Activated naive CD8-positive, alpha-beta T cell (primary cell): ENCODE data around the gene UTP14A.

ENCODE experiments used
- H3K27ac Mint-ChIP-seq: one replicate; pipeline ENCODE4 v1.8.0; 2021; ENCODE audit warnings: mixed read lengths
- H3K27me3 Mint-ChIP-seq: one replicate; pipeline ENCODE4 v1.8.0; 2021; ENCODE audit warnings: mixed read lengths
- H3K36me3 Mint-ChIP-seq: one replicate; pipeline ENCODE4 v1.8.0; 2021; ENCODE audit warnings: mixed read lengths
- H3K4me1 Mint-ChIP-seq: one replicate; pipeline ENCODE4 v1.8.0; 2021; ENCODE audit warnings: low read depth, mixed read lengths
- H3K4me3 Mint-ChIP-seq: one replicate; pipeline ENCODE4 v1.8.0; 2021; ENCODE audit warnings: mild to moderate bottlenecking, mixed read lengths
- H3K9me3 Mint-ChIP-seq: one replicate; pipeline ENCODE4 v1.8.0; 2021; ENCODE audit warnings: low read depth, mixed read lengths

UTP14A gene

GRCh38 chrX:129932821-129933321 lies 26.9 kb downstream of the UTP14A start:
- Mint-ChIP-seq H3K4me3 (peak overlapping the region; percentile 20), H3K27ac (no peak overlapping the region), H3K36me3 (peaks cover 2% of the 10 kb centered on the region), H3K27me3 (no peaks in the 10 kb centered on the region), H3K4me1 (peaks cover 4% of the 10 kb centered on the region), H3K9me3 (no peaks in the 10 kb centered on the region)

- Mint-ChIP-seq H3K27me3 (no peaks in the 10 kb centered on the region), H3K27ac (no peak overlapping the region), H3K9me3 (no peaks in the 10 kb centered on the region), H3K4me1 (peaks cover 13% of the 10 kb centered on the region), H3K4me3 (peak overlapping the region; percentile 64), H3K36me3 (peaks cover 2% of the 10 kb centered on the region)
Measured at GRCh38 chrX:129933700-129934099, 27.7 kb downstream of the UTP14A start.

DNA sequence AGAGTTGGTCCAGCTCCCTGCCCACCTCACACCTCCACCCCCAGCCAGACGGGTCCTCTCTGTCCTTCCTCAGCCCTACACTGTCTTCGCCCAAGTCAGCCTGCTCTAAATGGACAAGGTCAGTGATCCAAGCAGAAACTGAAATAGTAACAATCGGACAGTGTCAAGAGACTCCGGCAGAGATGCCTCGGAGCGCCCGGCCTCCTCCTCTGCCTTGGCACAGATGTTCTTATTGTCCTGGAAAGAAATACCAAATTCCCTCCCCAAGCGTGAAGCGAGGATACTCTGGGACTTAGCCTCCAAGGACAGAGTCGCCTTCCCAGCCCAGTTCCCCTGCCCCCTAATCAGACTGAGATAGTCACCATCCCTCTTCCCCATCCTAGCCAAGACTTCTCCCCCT lies 28.5 kb downstream of the UTP14A start:
- Mint-ChIP-seq H3K4me1 (peaks cover 13% of the 10 kb centered on the region), H3K4me3 (peak overlapping the region; percentile 5), H3K27me3 (no peaks in the 10 kb centered on the region), H3K27ac (no peak overlapping the region), H3K36me3 (no peaks in the 10 kb centered on the region), H3K9me3 (no peaks in the 10 kb centered on the region)

- H3K9me3 Mint-ChIP-seq: no peaks in the 10 kb centered on the region
- no peaks in the 10 kb centered on the region for H3K27me3 Mint-ChIP-seq
- H3K27ac Mint-ChIP-seq: no peak overlapping the region
- H3K4me1 Mint-ChIP-seq: peaks cover 13% of the 10 kb centered on the region
- no peaks in the 10 kb centered on the region for H3K36me3 Mint-ChIP-seq
- H3K4me3 Mint-ChIP-seq: no peak overlapping the region
Measured at GRCh38 chrX:129934952-129935351, 29.0 kb downstream of the UTP14A start.

GRCh38 chrX:129938081-129938480 lies 32.1 kb downstream of the UTP14A start:
- peaks cover 10% of the 10 kb centered on the region for H3K4me1 Mint-ChIP-seq
- H3K36me3 Mint-ChIP-seq: no peaks in the 10 kb centered on the region
- no peaks in the 10 kb centered on the region for H3K9me3 Mint-ChIP-seq
- no peaks in the 10 kb centered on the region for H3K27me3 Mint-ChIP-seq
- no peak overlapping the region for H3K27ac Mint-ChIP-seq
- no peak overlapping the region for H3K4me3 Mint-ChIP-seq

- no peaks in the 10 kb centered on the region for H3K27me3 Mint-ChIP-seq
- H3K4me3 Mint-ChIP-seq: no peak overlapping the region
- H3K27ac Mint-ChIP-seq: no peak overlapping the region
- no peaks in the 10 kb centered on the region for H3K9me3 Mint-ChIP-seq
- peaks cover 10% of the 10 kb centered on the region for H3K4me1 Mint-ChIP-seq
- H3K36me3 Mint-ChIP-seq: no peaks in the 10 kb centered on the region
Measured at GRCh38 chrX:129939986-129940385, 34.0 kb downstream of the UTP14A start.

- H3K27ac Mint-ChIP-seq: no peak overlapping the region
- H3K4me3 Mint-ChIP-seq: no peak overlapping the region
- H3K4me1 Mint-ChIP-seq: peaks cover 10% of the 10 kb centered on the region
- no peaks in the 10 kb centered on the region for H3K36me3 Mint-ChIP-seq
- no peaks in the 10 kb centered on the region for H3K9me3 Mint-ChIP-seq
- H3K27me3 Mint-ChIP-seq: no peaks in the 10 kb centered on the region
Measured at GRCh38 chrX:129940721-129941120, 34.8 kb downstream of the UTP14A start.

DNA sequence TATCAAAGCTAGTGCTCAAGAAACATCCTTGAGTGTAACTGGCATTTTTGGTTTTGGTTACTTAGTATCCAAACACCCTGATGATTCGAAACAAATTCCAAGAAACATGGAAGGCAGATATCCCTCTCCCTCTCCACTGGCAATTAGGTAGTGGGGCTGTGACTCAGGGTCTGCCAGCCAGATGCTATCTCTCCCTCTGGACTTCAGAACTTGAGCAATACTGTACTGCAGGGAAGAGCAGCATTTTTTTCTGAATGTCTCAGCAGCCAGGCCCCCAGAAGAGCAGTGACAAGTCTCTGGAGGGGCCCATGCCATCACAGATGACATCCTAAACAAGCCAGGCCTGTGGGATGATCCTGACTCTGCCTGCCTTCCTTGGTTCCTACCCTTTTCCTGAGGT lies 39.2 kb downstream of the UTP14A start:
- H3K4me1 Mint-ChIP-seq: no peaks in the 10 kb centered on the region
- no peaks in the 10 kb centered on the region for H3K9me3 Mint-ChIP-seq
- H3K36me3 Mint-ChIP-seq: no peaks in the 10 kb centered on the region
- no peak overlapping the region for H3K27ac Mint-ChIP-seq
- no peaks in the 10 kb centered on the region for H3K27me3 Mint-ChIP-seq
- H3K4me3 Mint-ChIP-seq: no peak overlapping the region

- no peaks in the 10 kb centered on the region for H3K36me3 Mint-ChIP-seq
- H3K27ac Mint-ChIP-seq: peak overlapping the region; percentile 16
- H3K4me1 Mint-ChIP-seq: peaks cover 16% of the 10 kb centered on the region
- no peaks in the 10 kb centered on the region for H3K9me3 Mint-ChIP-seq
- no peaks in the 10 kb centered on the region for H3K27me3 Mint-ChIP-seq
- H3K4me3 Mint-ChIP-seq: peak overlapping the region; percentile 58
Measured at GRCh38 chrX:129953334-129953648, 47.3 kb downstream of the UTP14A start.

DNA sequence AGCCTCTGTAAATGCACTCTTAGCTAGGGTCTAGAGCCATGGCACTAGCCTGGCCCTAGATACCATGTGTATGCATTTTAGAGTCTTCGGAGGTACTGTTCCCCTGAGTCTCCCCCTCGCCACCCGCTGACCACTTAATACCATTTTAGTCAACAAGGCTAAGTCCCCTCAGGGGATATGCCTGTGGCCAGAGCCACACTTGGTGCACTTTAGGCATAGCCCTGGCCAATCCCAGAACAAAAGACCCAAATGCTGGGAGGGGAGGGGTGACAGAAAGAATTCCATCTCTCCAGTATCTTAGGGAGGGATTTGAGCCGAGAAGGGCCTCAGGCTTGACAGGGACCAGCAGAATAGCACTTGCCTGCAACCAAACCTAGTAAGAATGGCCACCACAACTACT lies 47.9 kb downstream of the UTP14A start:
- Mint-ChIP-seq H3K9me3 (no peaks in the 10 kb centered on the region), H3K4me3 (peak overlapping the region; percentile 58), H3K4me1 (peaks cover 18% of the 10 kb centered on the region), H3K36me3 (no peaks in the 10 kb centered on the region), H3K27me3 (no peaks in the 10 kb centered on the region), H3K27ac (peak overlapping the region; percentile 73)

- Mint-ChIP-seq H3K4me1 (peaks cover 18% of the 10 kb centered on the region), H3K27ac (no peak overlapping the region), H3K36me3 (no peaks in the 10 kb centered on the region), H3K9me3 (no peaks in the 10 kb centered on the region), H3K4me3 (no peak overlapping the region), H3K27me3 (no peaks in the 10 kb centered on the region)
Measured at GRCh38 chrX:129954804-129955203, 48.8 kb downstream of the UTP14A start.

- Mint-ChIP-seq H3K27ac (no peak overlapping the region), H3K27me3 (no peaks in the 10 kb centered on the region), H3K9me3 (no peaks in the 10 kb centered on the region), H3K36me3 (no peaks in the 10 kb centered on the region), H3K4me3 (peak overlapping the region; percentile 63), H3K4me1 (peaks cover 20% of the 10 kb centered on the region)
Measured at GRCh38 chrX:129955682-129956081, 49.7 kb downstream of the UTP14A start.

DNA sequence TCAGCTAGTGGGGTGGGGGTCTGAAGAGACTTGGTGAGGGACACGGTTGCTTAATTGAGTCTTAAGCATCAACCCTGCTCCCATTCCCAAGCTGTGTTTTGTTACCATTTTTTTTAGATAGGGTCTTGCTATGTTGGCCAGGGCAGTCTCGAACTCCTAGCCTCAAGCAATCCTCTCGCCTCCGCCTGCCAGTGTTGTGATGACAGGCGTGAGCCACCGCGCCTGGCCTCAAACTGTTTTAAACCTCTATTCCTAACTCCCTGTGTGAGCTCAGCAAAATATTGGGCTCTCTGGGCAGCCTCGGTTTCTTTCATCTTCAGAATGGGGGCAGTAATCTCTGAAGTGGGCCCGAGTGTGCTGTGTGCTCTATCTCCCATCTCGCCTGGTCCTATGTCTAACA lies 50.2 kb downstream of the UTP14A start:
- H3K27ac Mint-ChIP-seq: no peak overlapping the region
- H3K27me3 Mint-ChIP-seq: no peaks in the 10 kb centered on the region

GRCh38 chrX:129956765-129957164 lies 50.8 kb downstream of the UTP14A start:
- H3K27ac Mint-ChIP-seq: no peak overlapping the region
- peaks cover 25% of the 10 kb centered on the region for H3K4me1 Mint-ChIP-seq
- no peaks in the 10 kb centered on the region for H3K9me3 Mint-ChIP-seq
- H3K4me3 Mint-ChIP-seq: peak overlapping the region; percentile 38
- no peaks in the 10 kb centered on the region for H3K27me3 Mint-ChIP-seq
- H3K36me3 Mint-ChIP-seq: no peaks in the 10 kb centered on the region

More for the DNA sequence above, 50.2 kb downstream of the UTP14A start:
- Mint-ChIP-seq H3K4me1 (peaks cover 20% of the 10 kb centered on the region), H3K9me3 (no peaks in the 10 kb centered on the region), H3K36me3 (no peaks in the 10 kb centered on the region), H3K4me3 (peak overlapping the region; percentile 53)

GRCh38 chrX:129957241-129958082 lies 51.5 kb downstream of the UTP14A start:
- Mint-ChIP-seq H3K36me3 (no peaks in the 10 kb centered on the region), H3K27me3 (no peaks in the 10 kb centered on the region), H3K27ac (no peak overlapping the region), H3K4me3 (peak overlapping the region; percentile 65), H3K9me3 (no peaks in the 10 kb centered on the region), H3K4me1 (peaks cover 24% of the 10 kb centered on the region)

DNA sequence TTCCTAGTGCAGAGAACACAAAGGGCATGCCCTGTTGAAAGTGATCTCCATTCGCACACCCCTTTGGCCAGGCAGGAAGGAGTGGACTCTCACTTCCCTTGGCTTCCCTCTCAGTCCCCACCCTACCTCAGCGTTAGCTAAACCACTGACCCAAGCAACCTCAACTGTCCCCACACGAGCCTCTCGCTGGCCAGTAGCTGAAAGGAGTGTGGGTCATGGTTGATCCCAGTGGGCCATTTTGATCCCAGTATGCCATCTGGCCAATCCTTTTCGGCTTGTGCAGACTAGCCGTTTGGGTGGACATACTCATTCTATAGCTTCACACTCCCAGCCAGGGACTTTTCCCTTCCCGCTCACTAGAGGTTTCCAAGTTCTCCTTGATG lies 52.1 kb downstream of the UTP14A start:
- no peaks in the 10 kb centered on the region for H3K27me3 Mint-ChIP-seq
- H3K4me1 Mint-ChIP-seq: peaks cover 22% of the 10 kb centered on the region
- H3K36me3 Mint-ChIP-seq: no peaks in the 10 kb centered on the region
- H3K9me3 Mint-ChIP-seq: no peaks in the 10 kb centered on the region
- peak overlapping the region; percentile 65 for H3K4me3 Mint-ChIP-seq
- no peak overlapping the region for H3K27ac Mint-ChIP-seq
